Measurements from ENCODE around the gene HSPA12B. TPM values are rescaled to one million over a fixed set of nuclear protein-coding genes. Genes with fewer than 3 reads are reported as not detected.

The HSPA12B gene
- total RNA-seq, 1 experiment from 2014 or later = 2.7 TPM

DNA sequence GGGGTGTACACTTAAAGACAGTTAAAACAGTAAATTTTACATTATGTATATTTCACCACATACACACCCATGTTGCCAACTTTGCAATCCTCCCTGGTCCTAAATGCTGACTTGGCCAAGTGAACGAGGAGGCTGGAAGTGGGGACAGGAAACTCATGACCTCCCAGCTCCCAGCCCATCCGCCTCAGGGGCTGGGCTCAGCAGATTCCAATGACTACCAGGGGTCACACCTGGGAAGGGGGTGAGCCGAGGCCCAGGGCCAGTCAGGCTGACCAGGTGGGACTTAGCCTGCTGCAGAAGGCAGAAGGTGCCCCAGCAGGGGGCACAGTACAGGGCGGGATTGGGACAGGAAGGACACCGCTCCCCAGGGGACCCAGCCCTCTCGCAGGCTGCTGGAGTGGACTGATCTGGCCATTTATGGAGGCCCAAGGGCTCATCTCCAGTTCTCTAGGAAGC lies 22.4 kb upstream of the HSPA12B start:
- Histone ChIP-seq H2BK15ac (ENCODE audit: low read depth, low read length) (no peak overlapping the region), H3K27ac (ENCODE audit: insufficient read length, low read depth, low read length) (no peak overlapping the region), H3K79me1 (ENCODE audit: insufficient read depth, low read depth, low read length, poor library complexity, severe bottlenecking) (no peaks in the 10 kb centered on the region), H3K56ac (ENCODE audit: insufficient read length, low read depth, low read length) (no peak overlapping the region), H3K27me3 (ENCODE audit: insufficient read depth, low read length) (no peaks in the 10 kb centered on the region), H3K4me1 (ENCODE audit: insufficient read depth, low read length) (no peaks in the 10 kb centered on the region), H3K4me2 (ENCODE audit: insufficient read depth, insufficient read length, low read length) (no peak overlapping the region), H3T11ph (ENCODE audit: low read length) (no peak overlapping the region), H2AK5ac (ENCODE audit: insufficient read length, low read length) (no peak overlapping the region), H2BK5ac (ENCODE audit: insufficient read length, low read length) (no peak overlapping the region), H3K23me2 (ENCODE audit: insufficient read length, low read depth, low read length, poor library complexity, severe bottlenecking) (no peaks in the 10 kb centered on the region), H2BK20ac (ENCODE audit: low read depth, low read length, poor library complexity, severe bottlenecking) (no peak overlapping the region), H3K9me3 (ENCODE audit: control insufficient read depth, low read depth, low read length) (no peaks in the 10 kb centered on the region), H3K23ac (ENCODE audit: insufficient read length, low read depth, low read length) (no peak overlapping the region), H3K18ac (ENCODE audit: insufficient read length, low read depth, low read length) (no peak overlapping the region), H2BK120ac (ENCODE audit: low read depth, low read length, poor library complexity, severe bottlenecking) (no peak overlapping the region), H2BK12ac (ENCODE audit: insufficient read length, low read depth, low read length) (no peak overlapping the region), H4K8ac (replicated peaks; ENCODE audit: insufficient read length, low read depth, low read length) (no peak overlapping the region), H3K79me2 (ENCODE audit: insufficient read depth, low read length) (no peaks in the 10 kb centered on the region), H2AFZ (ENCODE audit: low read length) (no peak overlapping the region), H4K20me1 (ENCODE audit: control insufficient read depth, insufficient read depth, insufficient read length) (no peaks in the 10 kb centered on the region), H4K5ac (ENCODE audit: insufficient read length, low read depth, low read length) (no peak overlapping the region), H3K4ac (ENCODE audit: low read depth, low read length) (no peak overlapping the region), H4K91ac (ENCODE audit: insufficient read length, low read depth, low read length) (no peak overlapping the region), H3K14ac (ENCODE audit: insufficient read depth, low read length) (no peak overlapping the region), H3K9ac (ENCODE audit: extremely low read depth, insufficient read length, low read length) (no peak overlapping the region)
- no CpG with 5 or more reads among the region's 6 CpGs for WGBS (ENCODE audit: extremely low coverage, insufficient read length, low lambda C conversion rate)
- Mint-ChIP-seq H3K4me3 (no peak overlapping the region; a peak in 1 of 5 replicates), H3K9me3 (no peaks in the 10 kb centered on the region), H3K4me1 (no peaks in the 10 kb centered on the region), H3K36me3 (ENCODE audit: insufficient read depth in 1 of 3, low read depth in 3 of 3) (no peaks in the 10 kb centered on the region), H3K27me3 (ENCODE audit: low read depth) (no peaks in the 10 kb centered on the region; the same call in none of the 2 replicates), H3K27ac (no peak overlapping the region)
- TF ChIP-seq, protein P1, sequence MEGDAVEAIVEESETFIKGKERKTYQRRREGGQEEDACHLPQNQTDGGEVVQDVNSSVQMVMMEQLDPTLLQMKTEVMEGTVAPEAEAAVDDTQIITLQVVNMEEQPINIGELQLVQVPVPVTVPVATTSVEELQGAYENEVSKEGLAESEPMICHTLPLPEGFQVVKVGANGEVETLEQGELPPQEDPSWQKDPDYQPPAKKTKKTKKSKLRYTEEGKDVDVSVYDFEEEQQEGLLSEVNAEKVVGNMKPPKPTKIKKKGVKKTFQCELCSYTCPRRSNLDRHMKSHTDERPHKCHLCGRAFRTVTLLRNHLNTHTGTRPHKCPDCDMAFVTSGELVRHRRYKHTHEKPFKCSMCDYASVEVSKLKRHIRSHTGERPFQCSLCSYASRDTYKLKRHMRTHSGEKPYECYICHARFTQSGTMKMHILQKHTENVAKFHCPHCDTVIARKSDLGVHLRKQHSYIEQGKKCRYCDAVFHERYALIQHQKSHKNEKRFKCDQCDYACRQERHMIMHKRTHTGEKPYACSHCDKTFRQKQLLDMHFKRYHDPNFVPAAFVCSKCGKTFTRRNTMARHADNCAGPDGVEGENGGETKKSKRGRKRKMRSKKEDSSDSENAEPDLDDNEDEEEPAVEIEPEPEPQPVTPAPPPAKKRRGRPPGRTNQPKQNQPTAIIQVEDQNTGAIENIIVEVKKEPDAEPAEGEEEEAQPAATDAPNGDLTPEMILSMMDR (conservative IDR thresholded peaks at IDR 0.05) = no peak
- peak; percentile 31 for DNase-seq

All from H9 (cell line).